Stimulated activated memory B cell treated with anti-CD40 and anti-IgM and Interleukin-4, amounts not matched to agents 10 μg/mL and 1 μg/mL and 100 μg/mL, for 72 hours (primary cell): ENCODE data around the gene ALDH3A1.

Source experiments
- ATAC-seq: fragments of 150-1000 bp; cut with Tn5 transposase; 2 replicates; pipeline ENCODE4 v1.10.0; 2021
- H3K27ac Mint-ChIP-seq: one replicate; pipeline ENCODE4 v1.8.0; 2022; ENCODE audit warnings: mild to moderate bottlenecking, mixed read lengths
- H3K27me3 Mint-ChIP-seq: one replicate; pipeline ENCODE4 v1.8.0; 2022; ENCODE audit warnings: mixed read lengths
- H3K36me3 Mint-ChIP-seq: one replicate; pipeline ENCODE4 v1.8.0; 2022; ENCODE audit warnings: mixed read lengths
- H3K4me1 Mint-ChIP-seq: one replicate; pipeline ENCODE4 v1.8.0; 2022; ENCODE audit warnings: mixed read lengths
- H3K4me3 Mint-ChIP-seq: one replicate; pipeline ENCODE4 v1.8.0; 2022; ENCODE audit warnings: mild to moderate bottlenecking, moderate library complexity, mixed read lengths
- H3K9me3 Mint-ChIP-seq: one replicate; pipeline ENCODE4 v1.8.0; 2022; ENCODE audit warnings: mixed read lengths

The ALDH3A1 gene

GRCh38 chr17:19747829-19748806 lies at the start of gene ALDH3A1:
Gene ALDH3A1, minus strand, starts transcription at chr17:19748298. Its CDS starts 3,169 bp downstream, at chr17:19745129.
- Mint-ChIP-seq H3K4me1 (peaks cover 26% of the 10 kb centered on the region), H3K9me3 (no peaks in the 10 kb centered on the region), H3K27me3 (peaks cover 21% of the 10 kb centered on the region), H3K4me3 (no peak within 1 kb of the TSS), H3K27ac (no peak within 1 kb of the TSS), H3K36me3 (no peaks in the 10 kb centered on the region)
- ATAC-seq = no peak

- H3K36me3 Mint-ChIP-seq = peaks cover 58% of the 10 kb centered on the region
- no peak for ATAC-seq
- no peak overlapping the region for H3K4me3 Mint-ChIP-seq
- no peaks in the 10 kb centered on the region for H3K4me1 Mint-ChIP-seq
- H3K27me3 Mint-ChIP-seq = no peaks in the 10 kb centered on the region
- peaks cover 19% of the 10 kb centered on the region for H3K9me3 Mint-ChIP-seq
- no peak overlapping the region for H3K27ac Mint-ChIP-seq
These were observed 48.4 kb upstream of the ALDH3A1 start for GRCh38 chr17:19796457-19796856.

- no peak for ATAC-seq
- Mint-ChIP-seq H3K36me3 (peaks cover 71% of the 10 kb centered on the region), H3K9me3 (peaks cover 16% of the 10 kb centered on the region), H3K4me1 (no peaks in the 10 kb centered on the region), H3K4me3 (no peak overlapping the region), H3K27me3 (no peaks in the 10 kb centered on the region), H3K27ac (no peak overlapping the region)
These were observed 43.9 kb upstream of the ALDH3A1 start for GRCh38 chr17:19791918-19792550.

GRCh38 chr17:19787733-19788357 lies 39.7 kb upstream of the ALDH3A1 start:
- ATAC-seq = no peak
- H3K4me1 Mint-ChIP-seq = no peaks in the 10 kb centered on the region
- H3K4me3 Mint-ChIP-seq = no peak overlapping the region
- no peaks in the 10 kb centered on the region for H3K27me3 Mint-ChIP-seq
- peaks cover under 1% of the 10 kb centered on the region for H3K9me3 Mint-ChIP-seq
- no peak overlapping the region for H3K27ac Mint-ChIP-seq
- H3K36me3 Mint-ChIP-seq = peaks cover 41% of the 10 kb centered on the region

- Mint-ChIP-seq H3K4me1 (no peaks in the 10 kb centered on the region), H3K36me3 (peaks cover 40% of the 10 kb centered on the region), H3K4me3 (no peak overlapping the region), H3K27ac (no peak overlapping the region), H3K27me3 (no peaks in the 10 kb centered on the region), H3K9me3 (no peaks in the 10 kb centered on the region)
- no peak for ATAC-seq
These were observed 37.8 kb upstream of the ALDH3A1 start for GRCh38 chr17:19785854-19786253.

GRCh38 chr17:19781488-19782458 lies 33.7 kb upstream of the ALDH3A1 start:
- H3K4me1 Mint-ChIP-seq = no peaks in the 10 kb centered on the region
- H3K27me3 Mint-ChIP-seq = no peaks in the 10 kb centered on the region
- ATAC-seq = no peak
- no peak overlapping the region for H3K4me3 Mint-ChIP-seq
- peaks cover 17% of the 10 kb centered on the region for H3K36me3 Mint-ChIP-seq
- H3K9me3 Mint-ChIP-seq = no peaks in the 10 kb centered on the region
- no peak overlapping the region for H3K27ac Mint-ChIP-seq

- Mint-ChIP-seq H3K27me3 (no peaks in the 10 kb centered on the region), H3K27ac (no peak overlapping the region), H3K9me3 (no peaks in the 10 kb centered on the region), H3K36me3 (peaks cover 15% of the 10 kb centered on the region), H3K4me1 (no peaks in the 10 kb centered on the region), H3K4me3 (no peak overlapping the region)
- ATAC-seq = no peak
These were observed 32.7 kb upstream of the ALDH3A1 start for GRCh38 chr17:19780846-19781245.

GRCh38 chr17:19773534-19773933 lies 25.4 kb upstream of the ALDH3A1 start:
- H3K36me3 Mint-ChIP-seq = no peaks in the 10 kb centered on the region
- no peaks in the 10 kb centered on the region for H3K27me3 Mint-ChIP-seq
- H3K9me3 Mint-ChIP-seq = no peaks in the 10 kb centered on the region
- H3K27ac Mint-ChIP-seq = no peak overlapping the region
- peaks cover 1% of the 10 kb centered on the region for H3K4me1 Mint-ChIP-seq
- ATAC-seq = peak; percentile 12
- no peak overlapping the region for H3K4me3 Mint-ChIP-seq

GRCh38 chr17:19771971-19772630 lies 24.0 kb upstream of the ALDH3A1 start:
- Mint-ChIP-seq H3K9me3 (no peaks in the 10 kb centered on the region), H3K36me3 (no peaks in the 10 kb centered on the region), H3K4me3 (no peak overlapping the region), H3K4me1 (peaks cover 6% of the 10 kb centered on the region), H3K27me3 (no peaks in the 10 kb centered on the region), H3K27ac (no peak overlapping the region)
- ATAC-seq = no peak

GRCh38 chr17:19770985-19771735 lies 23.1 kb upstream of the ALDH3A1 start:
- Mint-ChIP-seq H3K36me3 (no peaks in the 10 kb centered on the region), H3K27me3 (no peaks in the 10 kb centered on the region), H3K27ac (no peak overlapping the region), H3K4me1 (peaks cover 12% of the 10 kb centered on the region), H3K4me3 (no peak overlapping the region), H3K9me3 (no peaks in the 10 kb centered on the region)
- ATAC-seq = no peak

- Mint-ChIP-seq H3K36me3 (no peaks in the 10 kb centered on the region), H3K9me3 (no peaks in the 10 kb centered on the region), H3K27ac (no peak overlapping the region), H3K4me1 (peaks cover 12% of the 10 kb centered on the region), H3K27me3 (no peaks in the 10 kb centered on the region), H3K4me3 (no peak overlapping the region)
- no peak for ATAC-seq
These were observed 22.0 kb upstream of the ALDH3A1 start for GRCh38 chr17:19769946-19770652.

GRCh38 chr17:19768046-19768782 lies 20.1 kb upstream of the ALDH3A1 start:
- H3K4me3 Mint-ChIP-seq = no peak overlapping the region
- no peaks in the 10 kb centered on the region for H3K36me3 Mint-ChIP-seq
- no peaks in the 10 kb centered on the region for H3K27me3 Mint-ChIP-seq
- peaks cover 12% of the 10 kb centered on the region for H3K4me1 Mint-ChIP-seq
- no peaks in the 10 kb centered on the region for H3K9me3 Mint-ChIP-seq
- peak overlapping the region; percentile 42 for H3K27ac Mint-ChIP-seq
- ATAC-seq = peak; percentile 45
